SU-DHL-6 (cell line): ENCODE data around the gene HES4.

Experiments
- EZH2phosphoT487 ChIP-seq: fragments of 200-600 bp; sonication (generic), shearing (Covaris generic); conservative IDR thresholded peaks from 2 replicates; pipeline ENCODE4 v1.6.1; 2018; ENCODE audit warnings: mild to moderate bottlenecking, antibody characterized with exemption, low read length, moderate library complexity, mixed read lengths
- TF ChIP-seq, protein P1 (sequence below): fragments of 200-600 bp; sonication (generic); IDR thresholded peaks from one replicate; pipeline ENCODE4 v1.5.1; 2017; ENCODE audit warnings: antibody characterized with exemption, mild to moderate bottlenecking, low read length, moderate library complexity; ENCODE audit not compliant: insufficient read depth, poor library complexity, severe bottlenecking

DNA sequence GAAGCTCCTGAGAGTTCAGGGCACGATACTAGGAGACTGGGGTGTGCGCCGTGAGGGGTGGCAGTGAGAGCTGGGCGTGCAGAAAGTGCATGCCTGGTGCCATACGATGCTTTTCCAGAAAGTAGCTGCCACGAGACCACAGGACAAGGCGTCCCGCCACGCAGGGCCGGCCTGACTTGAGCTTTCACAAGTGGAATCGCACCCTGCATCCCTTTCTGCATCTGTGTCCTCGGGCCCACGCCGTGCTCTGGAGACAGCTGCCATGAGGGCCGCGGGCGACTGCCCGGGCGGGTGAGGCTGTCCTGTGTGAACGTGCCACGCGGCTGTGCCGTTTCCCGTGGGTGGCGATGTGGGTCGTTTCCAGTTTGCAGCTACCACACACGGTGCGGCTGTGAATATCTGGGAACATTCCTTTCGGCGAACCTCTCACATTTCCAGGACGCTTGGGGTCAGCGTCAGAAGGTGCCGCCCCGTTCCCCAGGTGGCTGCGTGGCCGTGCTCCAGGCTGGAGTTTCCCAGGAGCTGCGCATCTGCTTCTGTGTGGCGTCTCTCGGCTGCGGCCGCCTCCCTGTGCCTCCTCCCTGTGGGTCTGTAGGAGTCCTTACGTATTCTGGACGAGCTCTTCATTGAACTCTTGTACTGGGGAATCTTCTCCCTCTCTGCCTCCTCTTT, 17.0 kb downstream of the HES4 start:
- TF ChIP-seq, protein P1, sequence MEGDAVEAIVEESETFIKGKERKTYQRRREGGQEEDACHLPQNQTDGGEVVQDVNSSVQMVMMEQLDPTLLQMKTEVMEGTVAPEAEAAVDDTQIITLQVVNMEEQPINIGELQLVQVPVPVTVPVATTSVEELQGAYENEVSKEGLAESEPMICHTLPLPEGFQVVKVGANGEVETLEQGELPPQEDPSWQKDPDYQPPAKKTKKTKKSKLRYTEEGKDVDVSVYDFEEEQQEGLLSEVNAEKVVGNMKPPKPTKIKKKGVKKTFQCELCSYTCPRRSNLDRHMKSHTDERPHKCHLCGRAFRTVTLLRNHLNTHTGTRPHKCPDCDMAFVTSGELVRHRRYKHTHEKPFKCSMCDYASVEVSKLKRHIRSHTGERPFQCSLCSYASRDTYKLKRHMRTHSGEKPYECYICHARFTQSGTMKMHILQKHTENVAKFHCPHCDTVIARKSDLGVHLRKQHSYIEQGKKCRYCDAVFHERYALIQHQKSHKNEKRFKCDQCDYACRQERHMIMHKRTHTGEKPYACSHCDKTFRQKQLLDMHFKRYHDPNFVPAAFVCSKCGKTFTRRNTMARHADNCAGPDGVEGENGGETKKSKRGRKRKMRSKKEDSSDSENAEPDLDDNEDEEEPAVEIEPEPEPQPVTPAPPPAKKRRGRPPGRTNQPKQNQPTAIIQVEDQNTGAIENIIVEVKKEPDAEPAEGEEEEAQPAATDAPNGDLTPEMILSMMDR = no peak
- TF ChIP-seq EZH2phosphoT487 = no peak
